AG09309 (cell line): ENCODE measurements around the gene KCTD20.

Experiments used
- DNase-seq: peaks from one replicate; pipeline ENCODE4 v3.0.0-alpha.2; 2010; ENCODE audit warnings: low read depth
- H3K4me3 ChIP-seq: 2 replicates; pipeline ENCODE4 v1.5.1; 2011; ENCODE audit warnings: mild to moderate bottlenecking, low read depth, low read length, moderate library complexity; ENCODE audit not compliant: control insufficient read depth
- TF ChIP-seq, protein P1 (sequence below): IDR thresholded peaks from 2 replicates; pipeline ENCODE4 v1.5.1; 2011; ENCODE audit warnings: mild to moderate bottlenecking, low read depth, low read length, inconsistent platforms; ENCODE audit not compliant: insufficient read depth, control insufficient read depth; ENCODE audit errors: missing control alignments

KCTD20 gene

DNA sequence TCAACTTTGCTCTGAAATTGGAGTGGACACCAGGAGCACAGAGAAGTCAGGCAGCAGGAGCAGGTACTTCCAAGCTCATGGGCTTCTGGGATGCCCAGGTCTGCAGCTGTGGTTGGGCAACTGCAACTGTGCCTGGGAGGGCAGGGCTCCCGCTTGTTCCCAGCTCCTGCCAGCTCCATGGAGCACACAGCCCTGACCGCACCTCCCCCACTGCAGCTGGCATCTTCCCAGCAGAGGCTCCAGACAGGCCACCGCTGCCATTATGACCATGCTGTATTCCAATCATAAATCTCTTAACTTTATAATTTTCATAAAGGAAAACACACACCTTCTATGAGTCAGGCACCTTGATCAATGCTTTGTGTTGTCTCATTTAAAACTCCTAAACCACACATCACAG lies 67.6 kb downstream of the KCTD20 start:
- no peak for DNase-seq
- no peak overlapping the region for H3K4me3 ChIP-seq
- TF ChIP-seq, protein P1, sequence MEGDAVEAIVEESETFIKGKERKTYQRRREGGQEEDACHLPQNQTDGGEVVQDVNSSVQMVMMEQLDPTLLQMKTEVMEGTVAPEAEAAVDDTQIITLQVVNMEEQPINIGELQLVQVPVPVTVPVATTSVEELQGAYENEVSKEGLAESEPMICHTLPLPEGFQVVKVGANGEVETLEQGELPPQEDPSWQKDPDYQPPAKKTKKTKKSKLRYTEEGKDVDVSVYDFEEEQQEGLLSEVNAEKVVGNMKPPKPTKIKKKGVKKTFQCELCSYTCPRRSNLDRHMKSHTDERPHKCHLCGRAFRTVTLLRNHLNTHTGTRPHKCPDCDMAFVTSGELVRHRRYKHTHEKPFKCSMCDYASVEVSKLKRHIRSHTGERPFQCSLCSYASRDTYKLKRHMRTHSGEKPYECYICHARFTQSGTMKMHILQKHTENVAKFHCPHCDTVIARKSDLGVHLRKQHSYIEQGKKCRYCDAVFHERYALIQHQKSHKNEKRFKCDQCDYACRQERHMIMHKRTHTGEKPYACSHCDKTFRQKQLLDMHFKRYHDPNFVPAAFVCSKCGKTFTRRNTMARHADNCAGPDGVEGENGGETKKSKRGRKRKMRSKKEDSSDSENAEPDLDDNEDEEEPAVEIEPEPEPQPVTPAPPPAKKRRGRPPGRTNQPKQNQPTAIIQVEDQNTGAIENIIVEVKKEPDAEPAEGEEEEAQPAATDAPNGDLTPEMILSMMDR: no peak

DNA sequence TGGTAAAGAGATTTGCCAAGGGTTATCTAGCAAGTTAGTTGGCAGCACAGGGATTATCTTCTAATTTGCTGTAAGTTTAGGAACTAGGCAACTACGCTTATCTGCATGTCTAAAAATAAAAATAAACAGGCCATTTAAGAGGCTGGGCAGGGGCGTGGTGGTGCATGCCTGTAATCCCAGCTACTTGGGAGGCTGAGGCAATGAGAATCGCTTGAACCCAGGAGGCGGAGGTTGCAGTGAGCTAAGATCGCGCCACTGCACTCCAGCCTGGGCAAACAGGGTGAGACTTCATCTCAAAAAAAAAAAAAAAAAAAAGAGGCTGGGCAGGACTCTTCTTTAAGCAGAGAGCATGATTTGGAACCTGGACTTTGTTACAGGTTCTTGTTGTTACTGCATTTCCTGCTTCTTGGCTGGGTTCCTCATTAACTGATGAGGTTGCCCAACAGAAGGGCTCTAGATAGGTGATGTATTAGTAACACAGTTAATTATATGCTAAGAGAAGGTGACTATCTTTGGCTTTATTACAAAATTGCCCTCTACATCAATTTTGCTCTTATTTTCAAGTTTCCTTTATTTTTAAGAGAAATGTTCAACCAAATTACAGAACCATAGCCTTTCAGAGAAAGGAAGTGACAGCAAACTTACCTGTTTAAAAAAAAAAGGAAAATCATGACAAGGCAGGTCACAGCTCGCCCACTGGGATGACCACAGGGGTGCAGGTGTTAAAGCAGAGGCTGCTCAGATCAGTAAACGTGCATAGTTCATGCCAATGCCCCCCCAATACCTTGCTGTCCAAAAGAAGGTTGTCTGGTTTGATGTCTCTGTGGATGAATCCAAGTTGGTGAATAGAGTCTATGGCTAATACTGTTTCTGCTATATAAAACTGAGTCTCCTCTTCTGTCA lies 72.0 kb downstream of the KCTD20 start:
- no peak for DNase-seq
- TF ChIP-seq, protein P1: no peak

DNA sequence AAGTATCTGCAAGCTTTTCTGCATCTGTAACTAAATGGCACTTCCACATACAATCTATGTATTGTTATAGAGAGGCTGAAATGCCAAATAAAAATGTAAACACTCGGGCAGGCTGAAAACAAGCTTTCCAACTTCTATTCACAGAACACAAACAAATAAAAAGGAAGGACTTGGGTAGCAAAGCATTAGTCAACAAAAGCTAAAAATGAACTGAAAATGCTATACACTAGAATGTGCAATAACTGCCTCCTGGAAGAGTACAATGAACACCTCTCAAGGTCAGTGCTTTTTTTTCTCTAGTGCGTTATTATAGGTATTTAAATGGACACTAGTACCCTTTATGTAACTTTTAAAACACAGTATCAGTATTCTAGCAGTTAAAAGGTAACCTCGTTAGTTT lies 73.0 kb downstream of the KCTD20 start:
- H3K4me3 ChIP-seq: no peak overlapping the region
- no peak for DNase-seq
- TF ChIP-seq, protein P1: no peak

More for the DNA sequence above, 72.0 kb downstream of the KCTD20 start:
- H3K4me3 ChIP-seq: no peak overlapping the region

DNA sequence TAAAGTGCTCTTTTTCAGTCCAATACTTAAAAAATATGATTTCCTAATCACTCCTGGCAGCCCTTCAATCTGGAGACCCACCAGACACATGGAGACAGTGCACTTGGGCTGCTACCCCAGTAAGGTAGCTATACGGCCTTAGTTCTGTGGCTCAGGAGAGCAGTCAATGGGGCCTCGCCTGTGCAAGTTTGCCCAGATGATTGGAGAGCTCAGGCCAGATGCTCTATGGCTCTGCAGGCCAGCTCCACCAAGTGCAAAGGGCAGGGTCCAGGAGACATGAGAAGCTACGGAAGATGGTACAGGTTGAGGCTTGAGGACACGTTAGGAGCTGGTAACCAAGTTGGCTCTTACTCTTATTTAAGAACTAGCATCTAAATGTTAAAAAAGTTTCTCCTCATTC lies 73.8 kb downstream of the KCTD20 start:
- TF ChIP-seq, protein P1: no peak
- no peak for DNase-seq
- no peak overlapping the region for H3K4me3 ChIP-seq

DNA sequence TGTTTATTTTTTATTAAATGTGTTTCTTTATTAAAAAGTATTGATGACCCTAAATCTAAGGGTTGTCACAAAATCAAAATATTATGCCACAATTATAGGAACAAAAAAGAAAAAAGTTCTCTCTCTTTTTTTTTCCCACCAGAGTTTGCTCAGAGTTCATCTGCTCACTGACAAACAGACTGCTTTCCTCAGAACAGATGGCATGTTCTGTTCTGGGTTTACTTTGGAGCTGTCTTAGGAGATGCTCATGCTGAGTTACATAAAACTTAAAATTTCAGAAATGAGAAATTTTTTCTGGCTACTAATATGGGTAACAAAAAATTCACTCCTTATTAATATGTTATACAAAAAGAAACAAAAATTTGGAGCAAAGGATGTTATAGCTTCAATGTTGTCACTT lies 74.2 kb downstream of the KCTD20 start:
- TF ChIP-seq, protein P1: no peak
- no peak overlapping the region for H3K4me3 ChIP-seq
- DNase-seq: no peak

DNA sequence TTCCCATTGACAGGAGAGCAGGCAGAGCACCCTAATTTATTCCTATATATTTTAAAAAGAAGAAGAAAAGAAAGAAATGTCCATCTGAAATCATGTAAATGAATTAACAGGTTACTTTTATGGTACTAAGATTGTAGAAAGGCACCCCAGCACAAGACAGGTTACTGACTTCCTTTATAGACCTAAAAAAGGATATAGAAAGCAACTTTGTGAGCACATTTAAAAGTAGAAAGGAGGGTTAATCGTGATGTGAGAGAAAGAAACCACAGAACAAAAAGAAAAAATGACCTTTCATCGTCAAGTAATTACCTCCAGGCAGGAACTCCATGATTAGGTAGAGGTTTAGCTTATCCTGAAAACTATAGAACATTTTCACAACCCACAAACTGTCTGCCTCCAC lies 74.6 kb downstream of the KCTD20 start:
- no peak for DNase-seq
- TF ChIP-seq, protein P1: no peak
- H3K4me3 ChIP-seq: no peak overlapping the region
